Measurements from ENCODE around the gene IMMP2L. TPM values are rescaled to one million over a fixed set of nuclear protein-coding genes. Genes with fewer than 3 reads are reported as not detected.

Gene IMMP2L
- total and polyA plus RNA-seq, 2 of the 13 experiments (the other 11 are each of a cell fraction or from before 2014, with no cell fraction given): 7.8 to 16.9 TPM

DNA sequence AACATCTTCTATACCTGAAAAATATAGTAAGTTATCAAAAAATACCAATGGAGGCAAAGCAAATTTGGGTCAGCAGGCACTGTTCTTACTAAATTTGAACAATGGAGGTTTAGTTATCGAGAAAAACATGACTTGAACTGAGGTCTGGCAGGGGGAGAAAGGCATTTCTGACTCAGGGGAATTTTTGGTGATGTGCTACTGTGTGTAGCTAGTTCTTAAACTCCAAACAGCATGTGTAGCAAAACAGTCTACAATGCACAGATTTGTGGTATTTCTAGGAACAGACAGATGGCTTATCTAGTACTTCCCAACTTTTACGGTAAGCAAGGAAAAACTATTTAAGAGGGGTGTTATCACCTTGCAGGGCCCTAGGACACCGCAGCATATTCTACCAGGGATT is 783.0 kb downstream of the IMMP2L start:
- Histone ChIP-seq H4K20me1 (ENCODE audit: insufficient read depth, low read length) (no peaks in the 10 kb centered on the region), H2AFZ (ENCODE audit: low read length) (no peak overlapping the region), H3K36me3 (replicated peaks in 1 of 2; ENCODE audit: control insufficient read depth in 1 of 2, insufficient read depth in 2 of 2, low read length in 2 of 2) (no peaks in the 10 kb centered on the region), H3K9ac (ENCODE audit: insufficient read depth, low read depth, low read length) (no peak overlapping the region), H3K79me2 (ENCODE audit: insufficient read depth, low read length) (no peaks in the 10 kb centered on the region), H3K4me3 (replicated peaks in 1 of 3; ENCODE audit: insufficient read depth in 1 of 3, low read depth in 2 of 3, low read length in 3 of 3) (no peak overlapping the region), H3K4me2 (ENCODE audit: low read depth, low read length) (no peak overlapping the region), H3K4me1 (ENCODE audit: insufficient read depth, low read length) (no peaks in the 10 kb centered on the region), H3K27ac (ENCODE audit: extremely low read length, insufficient read depth, low read length) (no peak overlapping the region), H3K9me3 (ENCODE audit: low read length) (no peaks in the 10 kb centered on the region), H3K27me3 (ENCODE audit: control insufficient read depth in 1 of 2, insufficient read depth in 2 of 2, low read length in 2 of 2) (no peaks in the 10 kb centered on the region)
- intact Hi-C loops (cut with micrococcal nuclease; ENCODE audit: unreplicated experiment): no loop called here
- in situ Hi-C loops (cut with HindIII; ENCODE audit: extremely low pct_ligation_motif_present, low pct_unique_long_range_greater_than_20kb): no loop called here
- 26% methylated on average over 3 of the region's 3 CpGs for WGBS (ENCODE audit: low lambda C conversion rate)
- ChIA-PET CTCF (ENCODE audit: low intra/inter-chr PET ratio, low total read pairs) (no interaction called here), POLR2A (interaction anchor here (0.6 kb wide), 1 partner anchor 319 kb away, joined by 3 read pairs; no protein-coding TSS in a partner anchor)
- FAIRE-seq: no peak
- no TSS peak for BruUV-seq (replicated peaks)
- no peak for ATAC-seq
- no peak for DNase-seq (ENCODE audit: low spot score)
- TF ChIP-seq, protein P1, sequence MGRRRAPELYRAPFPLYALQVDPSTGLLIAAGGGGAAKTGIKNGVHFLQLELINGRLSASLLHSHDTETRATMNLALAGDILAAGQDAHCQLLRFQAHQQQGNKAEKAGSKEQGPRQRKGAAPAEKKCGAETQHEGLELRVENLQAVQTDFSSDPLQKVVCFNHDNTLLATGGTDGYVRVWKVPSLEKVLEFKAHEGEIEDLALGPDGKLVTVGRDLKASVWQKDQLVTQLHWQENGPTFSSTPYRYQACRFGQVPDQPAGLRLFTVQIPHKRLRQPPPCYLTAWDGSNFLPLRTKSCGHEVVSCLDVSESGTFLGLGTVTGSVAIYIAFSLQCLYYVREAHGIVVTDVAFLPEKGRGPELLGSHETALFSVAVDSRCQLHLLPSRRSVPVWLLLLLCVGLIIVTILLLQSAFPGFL (CRISPR knock-in tag; IDR thresholded peaks at IDR 0.05): no peak
- TF ChIP-seq, protein P2, sequence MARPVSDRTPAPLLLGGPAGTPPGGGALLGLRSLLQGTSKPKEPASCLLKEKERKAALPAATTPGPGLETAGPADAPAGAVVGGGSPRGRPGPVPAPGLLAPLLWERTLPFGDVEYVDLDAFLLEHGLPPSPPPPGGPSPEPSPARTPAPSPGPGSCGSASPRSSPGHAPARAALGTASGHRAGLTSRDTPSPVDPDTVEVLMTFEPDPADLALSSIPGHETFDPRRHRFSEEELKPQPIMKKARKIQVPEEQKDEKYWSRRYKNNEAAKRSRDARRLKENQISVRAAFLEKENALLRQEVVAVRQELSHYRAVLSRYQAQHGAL (CRISPR knock-in tag; IDR thresholded peaks at IDR 0.05; ENCODE audit: not compliant biosample characterization): no peak
- TF ChIP-seq SP1 (IDR thresholded peaks at IDR 0.05): no peak
- no peak for TF ChIP-seq SP1 (CRISPR knock-in tag; IDR thresholded peaks at IDR 0.05)
- TF ChIP-seq, protein P3, sequence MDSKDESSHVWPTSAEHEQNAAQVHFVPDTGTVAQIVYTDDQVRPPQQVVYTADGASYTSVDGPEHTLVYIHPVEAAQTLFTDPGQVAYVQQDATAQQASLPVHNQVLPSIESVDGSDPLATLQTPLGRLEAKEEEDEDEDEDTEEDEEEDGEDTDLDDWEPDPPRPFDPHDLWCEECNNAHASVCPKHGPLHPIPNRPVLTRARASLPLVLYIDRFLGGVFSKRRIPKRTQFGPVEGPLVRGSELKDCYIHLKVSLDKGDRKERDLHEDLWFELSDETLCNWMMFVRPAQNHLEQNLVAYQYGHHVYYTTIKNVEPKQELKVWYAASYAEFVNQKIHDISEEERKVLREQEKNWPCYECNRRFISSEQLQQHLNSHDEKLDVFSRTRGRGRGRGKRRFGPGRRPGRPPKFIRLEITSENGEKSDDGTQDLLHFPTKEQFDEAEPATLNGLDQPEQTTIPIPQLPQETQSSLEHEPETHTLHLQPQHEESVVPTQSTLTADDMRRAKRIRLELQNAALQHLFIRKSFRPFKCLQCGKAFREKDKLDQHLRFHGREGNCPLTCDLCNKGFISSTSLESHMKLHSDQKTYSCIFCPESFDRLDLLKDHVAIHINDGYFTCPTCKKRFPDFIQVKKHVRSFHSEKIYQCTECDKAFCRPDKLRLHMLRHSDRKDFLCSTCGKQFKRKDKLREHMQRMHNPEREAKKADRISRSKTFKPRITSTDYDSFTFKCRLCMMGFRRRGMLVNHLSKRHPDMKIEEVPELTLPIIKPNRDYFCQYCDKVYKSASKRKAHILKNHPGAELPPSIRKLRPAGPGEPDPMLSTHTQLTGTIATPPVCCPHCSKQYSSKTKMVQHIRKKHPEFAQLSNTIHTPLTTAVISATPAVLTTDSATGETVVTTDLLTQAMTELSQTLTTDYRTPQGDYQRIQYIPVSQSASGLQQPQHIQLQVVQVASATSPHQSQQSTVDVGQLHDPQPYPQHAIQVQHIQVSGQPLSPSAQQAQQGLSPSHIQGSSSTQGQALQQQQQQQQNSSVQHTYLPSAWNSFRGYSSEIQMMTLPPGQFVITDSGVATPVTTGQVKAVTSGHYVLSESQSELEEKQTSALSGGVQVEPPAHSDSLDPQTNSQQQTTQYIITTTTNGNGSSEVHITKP (CRISPR knock-in tag; IDR thresholded peaks at IDR 0.05; ENCODE audit: low read depth): no peak
- no peak for TF ChIP-seq ZNF572 (CRISPR knock-in tag; IDR thresholded peaks at IDR 0.05)
- TF ChIP-seq, protein P4, sequence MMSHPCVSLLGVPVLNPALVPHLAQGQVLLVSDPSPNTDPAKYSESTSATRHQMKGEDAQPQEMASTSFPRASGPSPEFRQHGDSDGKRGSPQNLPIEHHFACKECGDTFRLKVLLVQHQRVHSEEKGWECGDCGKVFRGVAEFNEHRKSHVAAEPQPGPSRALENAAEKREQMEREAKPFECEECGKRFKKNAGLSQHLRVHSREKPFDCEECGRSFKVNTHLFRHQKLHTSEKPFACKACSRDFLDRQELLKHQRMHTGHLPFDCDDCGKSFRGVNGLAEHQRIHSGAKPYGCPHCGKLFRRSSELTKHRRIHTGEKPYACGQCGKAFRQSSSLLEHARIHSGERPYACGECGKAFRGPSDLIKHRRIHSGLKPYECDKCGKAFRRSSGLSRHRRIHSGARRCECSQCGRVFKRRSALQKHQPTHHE (CRISPR knock-in tag; IDR thresholded peaks at IDR 0.05; ENCODE audit: borderline replicate concordance): no peak
- no peak for TF ChIP-seq RXRB (CRISPR knock-in tag; IDR thresholded peaks at IDR 0.05; ENCODE audit: borderline replicate concordance)
- TF ChIP-seq HNRNPK (IDR thresholded peaks at IDR 0.05; ENCODE audit: low read depth, low read length, poor library complexity, severe bottlenecking): no peak
- no peak for TF ChIP-seq ZNF44 (CRISPR knock-in tag; IDR thresholded peaks at IDR 0.05)
- TF ChIP-seq ARNT (IDR thresholded peaks at IDR 0.05): no peak
- no peak for TF ChIP-seq ZNF747 (CRISPR knock-in tag; IDR thresholded peaks at IDR 0.05; ENCODE audit: borderline replicate concordance)
- no peak for TF ChIP-seq HMGA1 (CRISPR knock-in tag; conservative IDR thresholded peaks at IDR 0.05)
- no peak for TF ChIP-seq ZNF605 (CRISPR knock-in tag; IDR thresholded peaks at IDR 0.05)
- TF ChIP-seq ZFP62 (CRISPR knock-in tag; IDR thresholded peaks at IDR 0.05): no peak

Measured in HepG2 (cell line).